ENCODE data around the gene CAPN12.

- no peak for TF ChIP-seq EZH2phosphoT487 (IDR thresholded peaks at IDR 0.05; ENCODE audit: insufficient read depth, low read depth)
- no peak for TF ChIP-seq EZH2 (IDR thresholded peaks at IDR 0.05; ENCODE audit: insufficient read depth, poor library complexity, severe bottlenecking)
These were observed 35.8 kb downstream of the CAPN12 start for GRCh38 chr19:38708413-38709024.

Measured in GM23248 (cell line).